GM23248 (cell line): ENCODE data around the gene SGMS1.

Experiments
- EZH2 ChIP-seq: fragments of 200-600 bp; sonication (generic); IDR thresholded peaks from 2 replicates; pipeline ENCODE4 v1.6.1; 2018; ENCODE audit warnings: antibody characterized with exemption, mild to moderate bottlenecking; ENCODE audit not compliant: insufficient read depth, poor library complexity, severe bottlenecking
- EZH2phosphoT487 ChIP-seq: fragments of 200-600 bp; sonication (generic); IDR thresholded peaks from 2 replicates; pipeline ENCODE4 v1.6.1; 2018; ENCODE audit warnings: antibody characterized with exemption, moderate library complexity, mild to moderate bottlenecking, low read depth; ENCODE audit not compliant: insufficient read depth

- no peak for TF ChIP-seq EZH2
- no peak for TF ChIP-seq EZH2phosphoT487
Measured at GRCh38 chr10:50469288-50469687, 154.5 kb downstream of the SGMS1 start.
